Stimulated activated naive CD8-positive, alpha-beta T cell treated with anti-CD3 and anti-CD28 coated beads, Interleukin-15, amount 100 ng/mL, for 72 hours (primary cell): ENCODE measurements around the gene AUTS2.

Experiments
- ATAC-seq: fragments of 150-1000 bp; cut with Tn5 transposase; 2 replicates; pipeline ENCODE4 v1.10.0; 2021; ENCODE audit warnings: mild to moderate bottlenecking, moderate library complexity
- DNase-seq, 2 donors: peaks; one replicate each; pipeline ENCODE4 v3.0.0; 2021 to 2022
- H3K27ac Mint-ChIP-seq, 2 donors: one replicate each; pipeline ENCODE4 v1.8.0; 2022; ENCODE audit warnings: mild to moderate bottlenecking in 2 of 2, mixed read lengths in 2 of 2, moderate library complexity in 2 of 2
- H3K27me3 Mint-ChIP-seq: one replicate; pipeline ENCODE4 v1.8.0; 2022; ENCODE audit warnings: mixed read lengths
- H3K4me1 Mint-ChIP-seq: one replicate; pipeline ENCODE4 v1.8.0; 2022; ENCODE audit warnings: mild to moderate bottlenecking, mixed read lengths
- H3K4me3 Mint-ChIP-seq, 2 donors: one replicate each; pipeline ENCODE4 v1.8.0; 2022; ENCODE audit warnings: mild to moderate bottlenecking in 2 of 2, mixed read lengths in 2 of 2, moderate library complexity in 1 of 2
- H3K9me3 Mint-ChIP-seq, 2 donors: one replicate each; pipeline ENCODE4 v1.8.0; 2022; ENCODE audit warnings: mixed read lengths in 2 of 2

Gene AUTS2

DNA sequence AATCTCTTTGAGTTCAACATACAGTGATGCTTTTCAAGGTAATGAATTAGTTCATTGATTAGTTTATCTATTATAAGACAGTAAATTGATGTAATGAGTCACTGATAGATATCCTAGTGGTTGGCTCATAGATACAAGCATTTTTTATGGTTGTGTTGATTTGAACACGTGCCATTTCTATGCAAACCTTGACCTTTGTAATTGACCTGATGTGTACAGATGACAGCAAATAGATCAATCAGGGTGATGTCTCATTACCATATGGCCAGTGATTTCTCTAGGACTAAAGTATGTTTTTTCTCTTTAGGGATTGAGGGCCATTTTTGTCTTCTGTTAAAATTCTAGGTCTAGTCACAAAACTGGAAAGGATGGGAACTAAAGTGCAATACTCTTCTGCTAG, 773.4 kb downstream of the AUTS2 start:
- H3K27ac Mint-ChIP-seq = no peak overlapping the region
- ATAC-seq = no peak
- DNase-seq = no peak
- H3K4me3 Mint-ChIP-seq = no peak overlapping the region
- no peaks in the 10 kb centered on the region for H3K27me3 Mint-ChIP-seq
- peaks cover 2 to 3% of the 10 kb centered on the region in 2 donors for H3K9me3 Mint-ChIP-seq
- no peaks in the 10 kb centered on the region for H3K4me1 Mint-ChIP-seq

DNA sequence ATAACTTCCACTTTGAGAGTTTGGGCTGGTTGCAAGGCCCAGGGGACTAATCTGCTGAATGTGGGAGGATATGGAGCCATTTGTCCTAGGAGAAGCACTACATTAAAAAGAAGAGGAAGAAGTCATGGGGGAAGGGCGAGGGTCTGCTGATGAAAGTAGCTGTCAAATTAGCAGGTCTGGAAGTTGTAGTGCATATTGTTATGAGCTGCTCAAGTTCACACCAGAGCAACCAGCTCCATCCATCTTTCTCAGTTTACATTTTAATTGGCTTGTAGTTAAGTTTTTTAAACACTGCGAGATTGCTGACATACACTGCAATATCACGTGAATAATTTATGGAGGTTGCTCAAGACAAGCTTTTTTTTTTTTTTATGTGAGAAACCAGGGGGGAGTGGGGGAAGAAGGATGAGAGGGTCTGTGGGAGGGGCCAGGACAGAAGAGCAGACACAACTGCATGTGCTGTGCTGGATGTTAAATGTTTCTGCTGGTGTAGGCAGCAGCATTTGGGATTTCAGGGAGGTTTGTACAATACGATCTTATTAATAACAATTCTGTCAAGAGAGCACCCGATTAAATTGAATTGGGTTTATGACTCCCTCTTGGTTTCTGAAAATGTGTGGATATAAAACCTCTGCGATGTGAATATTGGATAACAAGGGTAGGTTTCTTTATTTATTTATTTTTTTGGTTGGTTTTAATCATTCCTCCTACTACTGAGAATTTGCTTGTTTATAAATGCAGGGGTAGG, 774.7 kb downstream of the AUTS2 start:
- Mint-ChIP-seq H3K4me1 (no peaks in the 10 kb centered on the region), H3K4me3 (no peak overlapping the region), H3K27me3 (no peaks in the 10 kb centered on the region), H3K27ac (no peak overlapping the region), H3K9me3 (no peaks in the 10 kb centered on the region)
- DNase-seq = no peak
- ATAC-seq = no peak

DNA sequence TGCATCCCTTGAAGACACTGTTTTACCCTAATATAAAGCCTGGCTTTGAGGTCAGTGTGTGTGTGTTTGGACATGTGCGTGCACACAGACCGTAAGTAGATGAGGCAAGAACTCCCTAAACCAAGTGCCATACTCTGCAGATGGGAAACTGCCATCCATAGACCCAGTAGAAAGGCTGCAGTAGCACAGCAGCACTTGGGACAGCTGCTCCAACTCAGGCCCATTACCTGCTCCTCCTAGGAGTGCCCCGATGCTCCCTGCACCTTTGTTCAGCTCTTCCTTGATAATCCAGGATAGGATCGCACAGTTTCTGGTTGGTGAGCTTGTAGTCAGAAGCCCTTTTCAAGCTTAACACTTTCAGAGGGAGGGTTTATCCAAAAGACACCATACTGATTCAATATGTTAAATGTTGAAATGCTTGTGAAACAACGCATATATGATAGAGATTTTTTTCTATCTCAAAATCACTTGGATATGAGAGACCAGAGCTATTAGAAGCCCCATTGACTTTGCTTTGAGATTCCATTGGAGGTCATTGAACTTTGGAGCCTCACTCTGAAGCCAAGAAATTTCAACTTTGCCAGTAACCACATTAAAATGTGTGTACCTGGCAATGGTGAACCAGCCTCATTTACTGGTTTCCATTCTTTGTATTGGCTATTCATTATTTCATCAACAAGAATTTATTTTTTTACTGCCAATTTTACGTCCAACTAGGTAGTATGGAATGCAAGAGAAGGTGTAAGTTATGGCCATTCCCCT, 776.7 kb downstream of the AUTS2 start:
- no peaks in the 10 kb centered on the region for H3K27me3 Mint-ChIP-seq
- DNase-seq = no peak

DNA sequence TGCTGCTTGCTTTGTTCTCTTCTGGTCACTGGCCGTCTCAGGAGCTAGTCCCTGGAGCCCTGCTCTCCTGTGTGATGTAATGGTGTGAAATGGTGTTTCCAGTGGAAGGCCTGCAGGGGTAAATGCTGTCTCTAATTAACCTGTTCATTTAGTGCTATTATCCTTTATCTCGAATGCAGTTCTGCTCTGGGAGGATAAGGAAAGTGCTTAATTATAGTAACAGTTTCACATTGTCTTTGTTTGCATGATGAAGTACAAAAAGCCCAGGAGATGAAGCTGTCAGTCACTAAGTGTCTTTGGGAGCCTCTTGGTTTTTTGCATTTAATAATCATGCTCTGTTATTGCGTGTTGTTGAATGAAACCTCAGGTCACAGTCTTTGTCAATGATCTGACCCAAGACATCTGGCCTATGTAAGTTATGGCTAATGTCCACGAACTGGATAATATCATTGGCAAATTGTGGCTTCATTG, 778.3 kb downstream of the AUTS2 start:
- Mint-ChIP-seq H3K9me3 (no peaks in the 10 kb centered on the region), H3K4me1 (no peaks in the 10 kb centered on the region), H3K4me3 (no peak overlapping the region), H3K27me3 (no peaks in the 10 kb centered on the region), H3K27ac (no peak overlapping the region)
- DNase-seq (no peak), ATAC-seq (no peak)

More for the DNA sequence above, 776.7 kb downstream of the AUTS2 start:
- ATAC-seq = no peak
- Mint-ChIP-seq H3K4me1 (no peaks in the 10 kb centered on the region), H3K4me3 (no peak overlapping the region), H3K9me3 (no peaks in the 10 kb centered on the region), H3K27ac (no peak overlapping the region)

DNA sequence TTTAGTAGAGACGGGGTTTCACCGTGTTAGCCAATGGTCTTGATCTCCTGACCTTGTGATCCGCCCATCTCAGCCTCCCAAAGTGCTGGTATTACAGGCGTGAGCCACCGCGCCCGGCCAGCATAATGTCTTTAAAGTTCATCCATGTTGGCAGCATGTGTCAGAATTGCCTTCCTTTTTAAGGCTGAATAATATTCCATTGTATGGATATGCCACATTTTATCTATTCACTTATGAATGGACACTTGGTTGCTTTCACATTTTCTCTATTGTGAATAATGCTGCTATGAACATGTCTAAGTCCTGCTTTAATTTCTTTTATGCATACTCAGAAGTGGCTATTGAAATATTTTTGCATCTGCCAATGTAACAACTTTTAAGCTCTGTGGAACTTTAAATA, 779.7 kb downstream of the AUTS2 start:
- Mint-ChIP-seq H3K27ac (no peak overlapping the region), H3K4me3 (no peak overlapping the region)
- ATAC-seq = no peak

DNA sequence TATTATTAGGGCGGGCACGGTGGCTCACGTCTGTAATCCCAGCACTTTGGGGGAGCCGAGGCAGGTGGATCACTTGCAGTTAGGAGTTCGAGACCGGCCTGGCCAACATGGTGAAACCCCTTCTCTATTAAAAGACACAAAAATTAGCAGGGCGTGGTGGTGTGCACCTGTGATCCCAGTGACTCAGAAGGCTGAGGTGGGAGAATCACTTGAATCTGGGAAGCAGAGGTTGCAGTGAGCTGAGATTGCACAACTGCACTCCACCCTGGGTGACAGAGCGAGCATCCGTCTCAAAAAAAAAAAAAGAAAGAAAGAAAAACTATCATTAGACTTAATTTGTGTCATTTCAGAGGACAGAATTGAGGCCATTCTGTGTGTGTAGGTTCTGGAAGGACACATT, 780.9 kb downstream of the AUTS2 start:
- Mint-ChIP-seq H3K27me3 (no peaks in the 10 kb centered on the region), H3K4me3 (no peak overlapping the region), H3K27ac (no peak overlapping the region), H3K9me3 (no peaks in the 10 kb centered on the region), H3K4me1 (no peaks in the 10 kb centered on the region)
- no peak for DNase-seq
- ATAC-seq = no peak

More for the DNA sequence above, 779.7 kb downstream of the AUTS2 start:
- H3K27me3 Mint-ChIP-seq = no peaks in the 10 kb centered on the region
- H3K4me1 Mint-ChIP-seq = no peaks in the 10 kb centered on the region
- no peak for DNase-seq
- no peaks in the 10 kb centered on the region for H3K9me3 Mint-ChIP-seq

DNA sequence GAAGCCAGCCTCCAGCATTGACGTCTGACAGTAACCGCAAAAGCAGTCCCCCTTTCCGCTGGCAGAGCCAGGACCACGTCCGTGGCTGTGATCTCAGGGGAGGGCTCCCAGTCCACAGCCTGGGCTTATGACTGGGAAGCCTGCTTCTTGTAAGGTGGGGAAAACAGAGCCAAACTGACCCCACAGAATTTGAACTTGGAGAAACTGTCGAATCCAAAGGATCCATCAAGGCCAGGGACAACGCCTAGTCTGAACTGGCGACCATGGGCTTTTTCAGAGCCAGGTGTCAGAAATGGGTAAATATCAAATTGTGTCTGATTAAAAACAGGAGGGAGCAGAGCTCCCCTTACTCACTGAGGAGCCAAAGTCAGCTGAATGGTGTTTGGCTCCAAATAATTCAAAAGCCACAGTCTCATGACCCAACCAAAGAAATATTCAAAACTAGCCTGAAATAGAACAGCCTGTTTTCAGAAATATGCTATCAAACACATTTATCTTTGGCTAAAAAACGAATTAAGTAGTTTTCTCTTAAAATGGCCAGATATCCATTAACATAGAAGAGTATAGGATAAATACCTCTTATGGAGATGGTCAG, 782.2 kb downstream of the AUTS2 start:
- Mint-ChIP-seq H3K27ac (no peak overlapping the region), H3K9me3 (no peaks in the 10 kb centered on the region), H3K27me3 (no peaks in the 10 kb centered on the region), H3K4me3 (no peak overlapping the region), H3K4me1 (no peaks in the 10 kb centered on the region)
- no peak for ATAC-seq
- no peak for DNase-seq

DNA sequence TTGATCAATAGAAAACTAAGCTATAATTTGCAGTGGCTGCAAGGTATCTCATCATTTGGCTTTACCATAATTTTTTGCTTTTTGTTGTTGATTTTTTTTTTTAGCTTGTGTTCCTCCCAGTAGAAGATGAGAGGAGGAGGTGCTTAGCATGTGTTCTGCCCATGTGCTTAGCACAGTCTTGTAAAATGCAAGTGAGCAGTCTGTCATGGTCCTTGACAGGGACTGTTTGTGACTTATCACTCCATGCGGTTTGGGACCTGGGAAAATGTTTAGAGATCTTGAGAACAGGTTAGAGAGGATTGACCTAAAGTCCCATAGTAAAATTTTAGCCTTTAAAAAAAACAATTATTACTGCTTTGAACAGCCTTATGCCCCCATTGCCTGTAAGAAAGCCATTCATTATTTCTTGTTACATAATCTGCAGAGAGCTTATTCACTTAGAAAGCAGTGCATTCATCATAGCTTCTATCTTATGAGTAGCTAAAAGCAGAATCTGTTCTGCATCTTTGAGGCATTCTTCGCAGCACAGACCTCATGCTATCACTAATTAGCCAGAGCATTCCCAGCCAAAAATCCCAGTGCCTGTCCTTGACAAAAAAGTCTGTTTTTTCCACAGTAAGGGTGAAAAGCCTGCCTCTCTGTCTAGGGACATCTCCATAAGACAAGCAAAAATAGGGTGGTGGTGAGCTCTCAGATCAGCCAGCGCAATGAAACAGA, 784.9 kb downstream of the AUTS2 start:
- no peak for ATAC-seq
- Mint-ChIP-seq H3K27me3 (no peaks in the 10 kb centered on the region), H3K27ac (no peak overlapping the region), H3K9me3 (no peaks in the 10 kb centered on the region), H3K4me1 (no peaks in the 10 kb centered on the region), H3K4me3 (no peak overlapping the region)
- DNase-seq = no peak

DNA sequence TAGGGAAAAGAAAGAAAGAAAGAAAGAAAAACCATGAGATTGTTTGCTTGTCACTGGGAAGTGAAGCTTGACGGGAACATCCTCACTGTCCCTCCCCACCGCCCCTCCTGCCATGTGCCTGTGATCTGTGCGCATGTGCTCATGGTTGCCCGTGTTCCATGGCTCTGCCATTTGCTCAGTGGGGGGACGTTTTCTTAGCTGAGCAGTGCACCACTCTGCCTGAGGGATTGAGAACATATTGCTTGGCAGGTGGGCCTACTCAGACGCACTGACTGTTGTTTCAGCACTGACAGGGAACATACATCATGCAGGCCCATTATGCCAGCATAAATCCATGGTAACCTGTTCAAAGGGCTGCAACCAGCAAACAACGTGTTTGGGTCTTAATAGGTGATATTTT, 785.7 kb downstream of the AUTS2 start:
- no peak overlapping the region for H3K27ac Mint-ChIP-seq
- DNase-seq (no peak), ATAC-seq (no peak)
- no peak overlapping the region for H3K4me3 Mint-ChIP-seq
- no peaks in the 10 kb centered on the region for H3K27me3 Mint-ChIP-seq
- no peaks in the 10 kb centered on the region for H3K4me1 Mint-ChIP-seq
- H3K9me3 Mint-ChIP-seq = no peaks in the 10 kb centered on the region

DNA sequence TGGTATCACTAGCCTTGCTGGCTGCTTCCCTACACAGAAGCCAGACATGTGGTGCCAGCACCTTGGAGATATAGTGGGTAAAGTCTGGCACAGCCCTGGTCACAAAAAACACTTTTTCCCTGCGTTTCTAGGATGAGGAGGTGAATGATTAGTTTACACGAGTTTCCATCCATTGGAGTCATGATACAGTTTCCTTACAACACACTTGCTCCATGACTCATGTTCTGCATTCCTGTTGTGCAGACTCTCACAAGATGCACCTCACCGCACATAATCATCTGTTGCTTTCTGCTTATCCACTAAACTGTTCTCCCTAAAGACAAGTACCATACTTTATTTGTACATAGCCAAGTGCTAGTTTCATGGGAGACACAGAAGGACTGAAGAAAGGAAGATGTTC, 786.6 kb downstream of the AUTS2 start:
- Mint-ChIP-seq H3K27ac (no peak overlapping the region), H3K9me3 (no peaks in the 10 kb centered on the region)

DNA sequence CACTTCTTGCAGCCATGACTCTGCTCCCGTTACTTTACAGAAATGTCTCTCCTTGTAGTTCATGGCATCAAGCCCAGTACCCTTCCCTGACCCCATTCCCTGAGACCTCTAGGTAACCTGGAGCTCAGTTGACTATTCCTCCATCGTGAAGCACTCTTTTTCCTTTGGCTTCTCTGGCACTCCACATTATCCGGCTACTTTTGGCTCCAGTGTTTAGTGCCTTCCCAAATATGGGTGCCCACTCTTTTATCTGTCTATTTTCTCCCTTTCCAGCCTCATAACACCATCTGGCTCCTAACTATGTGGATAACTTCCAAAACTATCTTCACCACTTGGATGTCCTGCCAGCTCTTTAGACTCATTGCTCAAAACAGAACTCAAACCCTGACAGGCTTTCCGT, 788.9 kb downstream of the AUTS2 start:
- H3K9me3 Mint-ChIP-seq = no peaks in the 10 kb centered on the region
- H3K27me3 Mint-ChIP-seq = no peaks in the 10 kb centered on the region
- ATAC-seq (no peak), DNase-seq (no peak)
- H3K4me3 Mint-ChIP-seq = no peak overlapping the region
- H3K4me1 Mint-ChIP-seq = no peaks in the 10 kb centered on the region
- H3K27ac Mint-ChIP-seq = no peak overlapping the region

More for the DNA sequence above, 786.6 kb downstream of the AUTS2 start:
- H3K4me3 Mint-ChIP-seq = no peak overlapping the region
- DNase-seq (no peak), ATAC-seq (no peak)
- no peaks in the 10 kb centered on the region for H3K27me3 Mint-ChIP-seq
- H3K4me1 Mint-ChIP-seq = no peaks in the 10 kb centered on the region

DNA sequence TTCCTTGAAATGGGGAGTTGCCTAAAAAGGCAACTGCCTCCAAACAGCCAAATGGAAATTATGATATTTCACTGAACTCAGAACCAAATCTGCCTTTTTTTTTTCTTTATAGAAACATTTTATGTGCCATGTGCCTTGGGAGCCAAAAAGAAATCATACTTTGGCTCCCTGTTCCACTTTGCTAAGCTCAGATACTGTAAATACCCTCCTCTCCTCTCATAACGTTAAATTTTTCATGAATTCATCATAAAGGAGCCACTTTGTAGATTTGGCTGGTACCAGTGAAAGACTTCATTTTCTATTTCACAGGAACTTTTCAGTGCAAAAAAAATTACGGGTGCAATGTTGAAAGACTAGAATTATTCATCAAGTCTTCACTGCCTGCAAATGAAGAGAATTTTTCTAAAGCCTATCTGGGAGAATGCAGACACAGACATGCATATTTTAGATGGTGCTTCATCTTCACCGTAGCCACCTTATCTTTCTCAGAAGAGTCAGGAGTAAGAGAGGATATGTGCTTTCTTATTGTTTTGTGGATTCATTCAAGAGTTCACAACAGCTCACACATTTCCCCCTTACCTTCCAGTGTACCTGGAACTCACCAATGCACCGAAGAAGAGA, 791.4 kb downstream of the AUTS2 start:
- no peak overlapping the region for H3K27ac Mint-ChIP-seq
- DNase-seq (no peak), ATAC-seq (no peak)
- H3K4me3 Mint-ChIP-seq = no peak overlapping the region
- H3K27me3 Mint-ChIP-seq = no peaks in the 10 kb centered on the region
- H3K9me3 Mint-ChIP-seq = no peaks in the 10 kb centered on the region
- no peaks in the 10 kb centered on the region for H3K4me1 Mint-ChIP-seq

DNA sequence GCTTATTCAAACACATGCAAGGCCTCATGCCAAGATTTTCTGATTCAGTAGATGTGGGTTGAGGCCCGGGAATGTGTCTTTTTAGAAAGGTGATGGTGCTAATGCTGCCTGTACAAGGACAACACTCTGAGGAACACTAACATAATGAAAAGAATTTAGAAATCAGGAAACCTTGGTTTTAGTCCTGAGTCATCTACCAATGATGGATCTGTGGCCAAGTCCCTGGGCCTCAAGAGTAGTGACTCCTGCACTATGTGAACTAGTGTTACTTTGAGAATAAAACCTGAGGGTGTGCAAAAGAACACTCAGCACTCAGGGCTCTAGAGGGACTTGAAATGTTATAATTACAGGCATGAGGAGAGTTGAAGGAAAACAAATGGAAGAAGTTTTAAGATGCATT, 792.0 kb downstream of the AUTS2 start:
- H3K4me1 Mint-ChIP-seq = no peaks in the 10 kb centered on the region
- no peak overlapping the region for H3K27ac Mint-ChIP-seq
- DNase-seq (no peak), ATAC-seq (no peak)
- no peak overlapping the region for H3K4me3 Mint-ChIP-seq
- H3K9me3 Mint-ChIP-seq = no peaks in the 10 kb centered on the region
- H3K27me3 Mint-ChIP-seq = no peaks in the 10 kb centered on the region

DNA sequence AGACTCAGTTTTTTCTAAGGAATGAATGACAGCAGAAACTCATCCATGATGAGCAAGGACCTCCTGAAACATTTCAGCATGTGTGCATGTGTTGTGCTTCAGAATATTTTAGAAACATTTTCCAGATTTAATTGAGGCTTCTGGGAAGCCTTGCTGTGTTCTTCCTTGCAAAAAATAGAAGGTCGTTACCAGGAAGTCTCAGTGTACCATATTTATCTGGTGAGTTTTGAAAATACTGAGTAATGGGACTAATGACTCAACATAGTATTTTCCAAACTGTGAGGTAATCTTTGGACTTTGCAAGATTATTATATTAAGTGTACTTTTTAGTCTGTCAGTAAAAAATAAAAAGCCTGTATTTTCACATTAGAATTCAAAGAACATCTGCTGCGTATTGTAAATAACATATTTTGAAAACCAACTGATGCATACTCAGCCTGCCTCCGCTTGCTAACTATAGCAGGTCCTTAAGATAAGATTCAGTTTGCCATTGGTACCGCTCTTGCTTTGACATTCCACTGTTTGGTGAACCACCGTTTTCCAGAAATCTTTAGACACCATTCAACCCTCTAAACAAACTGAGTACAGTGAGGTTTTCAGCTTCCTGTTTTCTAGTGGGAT, 794.1 kb downstream of the AUTS2 start:
- Mint-ChIP-seq H3K27ac (no peak overlapping the region), H3K27me3 (no peaks in the 10 kb centered on the region), H3K4me3 (no peak overlapping the region), H3K9me3 (no peaks in the 10 kb centered on the region), H3K4me1 (no peaks in the 10 kb centered on the region)
- no peak for DNase-seq
- no peak for ATAC-seq

DNA sequence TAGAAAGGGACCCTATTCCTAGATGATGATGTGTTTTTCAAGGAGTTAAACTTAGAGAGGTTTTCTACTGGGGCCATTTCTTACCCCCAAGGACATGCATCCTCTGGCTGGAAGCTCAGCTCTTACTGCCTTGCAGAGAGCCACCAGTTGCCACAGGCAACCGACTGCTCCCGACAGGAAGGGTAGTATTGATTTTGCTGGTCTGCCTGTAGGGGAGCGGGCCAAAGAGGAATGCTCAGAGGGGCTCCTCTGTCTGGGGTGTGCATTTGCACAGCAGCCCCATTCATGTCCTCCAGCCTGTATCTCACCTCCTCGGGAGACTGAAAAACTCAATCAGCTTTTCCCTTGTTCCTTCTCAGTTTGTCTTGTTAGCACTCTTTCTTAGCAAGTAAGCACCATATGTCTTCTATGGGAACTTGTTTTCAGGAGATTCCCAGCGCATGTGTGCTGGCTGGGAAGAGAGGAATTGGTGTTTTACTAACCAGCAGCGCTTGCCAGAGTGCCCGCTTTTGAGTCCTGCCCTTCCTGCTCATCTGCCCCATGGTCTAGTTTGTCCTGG, 794.7 kb downstream of the AUTS2 start:
- Mint-ChIP-seq H3K9me3 (no peaks in the 10 kb centered on the region), H3K4me1 (no peaks in the 10 kb centered on the region), H3K27me3 (no peaks in the 10 kb centered on the region), H3K27ac (no peak overlapping the region), H3K4me3 (no peak overlapping the region)
- DNase-seq (no peak), ATAC-seq (no peak)
